Measurements from ENCODE around the gene PTPRT.

PTPRT gene

GRCh38 chr20:42775866-42776265, 413.8 kb downstream of the PTPRT start:
- DNase-seq, result no peak

GRCh38 chr20:42775037-42775436, 414.7 kb downstream of the PTPRT start:
- DNase-seq, result no peak

- no peak for DNase-seq
These were observed 426.7 kb downstream of the PTPRT start for GRCh38 chr20:42763015-42763414.

GRCh38 chr20:42756991-42757390, 432.7 kb downstream of the PTPRT start:
- no peak for DNase-seq

GRCh38 chr20:42754706-42755105, 435.0 kb downstream of the PTPRT start:
- no peak for DNase-seq

GRCh38 chr20:42752620-42753019, 437.1 kb downstream of the PTPRT start:
- DNase-seq, result no peak

GRCh38 chr20:42749556-42749955, 440.1 kb downstream of the PTPRT start:
- DNase-seq, result no peak

- no peak for DNase-seq
These were observed 441.8 kb downstream of the PTPRT start for GRCh38 chr20:42747765-42748411.

- no peak for DNase-seq
These were observed 444.8 kb downstream of the PTPRT start for GRCh38 chr20:42744756-42745465.

GRCh38 chr20:42742926-42743325, 446.8 kb downstream of the PTPRT start:
- no peak for DNase-seq

- DNase-seq, result no peak
These were observed 447.8 kb downstream of the PTPRT start for GRCh38 chr20:42741906-42742305.

- no peak for DNase-seq
These were observed 449.4 kb downstream of the PTPRT start for GRCh38 chr20:42740226-42740870.

- DNase-seq, result no peak
These were observed 450.0 kb downstream of the PTPRT start for GRCh38 chr20:42739683-42740082.

- no peak for DNase-seq
These were observed 454.2 kb downstream of the PTPRT start for GRCh38 chr20:42735539-42735938.

- DNase-seq, result no peak
These were observed 454.9 kb downstream of the PTPRT start for GRCh38 chr20:42734660-42735368.

- no peak for DNase-seq
These were observed 467.8 kb downstream of the PTPRT start for GRCh38 chr20:42721923-42722322.

- DNase-seq, result no peak
These were observed 475.2 kb downstream of the PTPRT start for GRCh38 chr20:42714298-42715141.

- no peak for DNase-seq
These were observed 481.4 kb downstream of the PTPRT start for GRCh38 chr20:42708266-42708665.

GRCh38 chr20:42706759-42707158, 482.9 kb downstream of the PTPRT start:
- no peak for DNase-seq

GRCh38 chr20:42705550-42705949, 484.2 kb downstream of the PTPRT start:
- no peak for DNase-seq

- DNase-seq, result no peak
These were observed 486.0 kb downstream of the PTPRT start for GRCh38 chr20:42703744-42704143.

- DNase-seq, result no peak
These were observed 487.8 kb downstream of the PTPRT start for GRCh38 chr20:42701948-42702347.

- DNase-seq, result no peak
These were observed 489.3 kb downstream of the PTPRT start for GRCh38 chr20:42700372-42700771.
